Smooth muscle cell (in vitro differentiated cells): ENCODE results near the gene SEMA3A. TPM values are rescaled to one million over a fixed set of nuclear protein-coding genes. Genes with fewer than 3 reads are reported as not detected.
A peak's percentile ranks its signal among the peaks of the same experiment; 100 is the strongest.

Source experiments
- DNase-seq: peaks from one replicate; lab custom pipeline; 2025; ENCODE audit not compliant: unreplicated experiment; lab: John Stamatoyannopoulos, UW
- H2AFZ ChIP-seq: fragments of 200-600 bp; sonication (generic); 2 replicates; pipeline ENCODE4 v1.6.0; 2016; ENCODE audit warnings: antibody characterized with exemption, low read depth, mild to moderate bottlenecking
- H3F3A ChIP-seq: fragments of 200-600 bp; sonication (generic); 2 replicates; pipeline ENCODE4 v1.6.0; 2017; ENCODE audit warnings: antibody characterized with exemption, low read depth
- H3K27ac ChIP-seq: fragments of 200-600 bp; sonication (generic); 2 replicates; pipeline ENCODE4 v1.5.1; 2016; ENCODE audit warnings: low read depth, mild to moderate bottlenecking
- H3K27me3 ChIP-seq: fragments of 200-600 bp; sonication (generic); 2 replicates; pipeline ENCODE4 v1.6.1; 2016; ENCODE audit warnings: low read depth, mild to moderate bottlenecking
- H3K36me3 ChIP-seq: fragments of 200-600 bp; sonication (generic); 2 replicates; pipeline ENCODE4 v1.5.1; 2016; ENCODE audit warnings: low read depth
- H3K4me1 ChIP-seq: fragments of 200-600 bp; sonication (generic); 2 replicates; pipeline ENCODE4 v1.5.1; 2016; ENCODE audit warnings: low read depth
- H3K4me2 ChIP-seq: fragments of 200-600 bp; sonication (generic); 2 replicates; pipeline ENCODE4 v1.6.0; 2016; ENCODE audit warnings: mild to moderate bottlenecking
- H3K4me3 ChIP-seq: fragments of 200-600 bp; sonication (generic); 2 replicates; pipeline ENCODE4 v1.5.1; 2016; ENCODE audit warnings: mild to moderate bottlenecking
- H3K79me2 ChIP-seq: fragments of 200-600 bp; sonication (generic); 2 replicates; pipeline ENCODE4 v1.6.0; 2016; ENCODE audit warnings: low read depth, mild to moderate bottlenecking
- H3K9ac ChIP-seq: fragments of 200-600 bp; sonication (generic); 2 replicates; pipeline ENCODE4 v1.6.0; 2016; ENCODE audit warnings: low read depth
- H3K9me3 ChIP-seq: fragments of 200-600 bp; sonication (generic); replicated peaks from 2 replicates; pipeline ENCODE4 v1.5.1; 2016; ENCODE audit warnings: low read depth
- H4K20me1 ChIP-seq: fragments of 200-600 bp; sonication (generic); 2 replicates; pipeline ENCODE4 v1.6.0; 2016; ENCODE audit warnings: low read depth
- WGBS: methylation state at CpG from one replicate; pipeline ENCODE4 v1.1.7; 2016; ENCODE audit warnings: low lambda C conversion rate; 5-methylcytosine and 5-hydroxymethylcytosine counted together
- polyA plus RNA-seq: library from polyadenylated mRNA; unstranded; fragments of >200 nt; fragmentation: Nextera tagmentation; extraction: Ambion mirVana; gene quantifications from 2 replicates; pipeline ENCODE4 v1.2.1, GENCODE V29; 2016
- total RNA-seq: library from RNA; depleted of rRNA; stranded (reverse); fragments of >200 nt; gene quantifications from 2 replicates; pipeline ENCODE4 v1.2.3, GENCODE V29; 2014
- TF ChIP-seq, protein P1 (sequence below): fragments of 200-600 bp; sonication (generic); IDR thresholded peaks from 2 replicates; pipeline ENCODE4 v1.5.1; 2017; ENCODE audit warnings: borderline replicate concordance, mild to moderate bottlenecking, antibody characterized with exemption; ENCODE audit not compliant: insufficient read depth, poor library complexity, severe bottlenecking

The SEMA3A gene
- total and polyA plus RNA-seq, 2 experiments from 2014 or later: 8.3 to 34.6 TPM

DNA sequence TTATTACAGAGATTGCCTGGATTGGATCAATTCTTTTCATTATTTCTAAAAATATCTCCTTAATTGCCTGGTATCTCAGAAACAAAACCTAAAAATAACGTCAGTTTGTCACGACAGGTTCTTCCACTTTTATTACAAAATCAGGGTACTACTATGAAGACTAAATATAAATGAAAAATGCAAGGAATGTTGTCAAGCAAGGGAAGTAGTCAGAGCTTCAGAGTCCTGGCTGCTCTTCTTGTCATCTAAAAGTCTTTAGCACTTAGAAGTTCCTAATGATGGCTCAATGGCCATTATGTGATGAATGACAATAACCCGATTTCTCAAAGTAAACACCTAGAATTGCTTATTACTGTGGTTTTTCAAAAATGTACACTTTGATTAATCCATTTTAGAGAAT lies 192.2 kb downstream of the SEMA3A start:
- Histone ChIP-seq H3K4me2 (peak overlapping the region; percentile 48), H3F3A (no peaks in the 10 kb centered on the region), H3K27ac (peak overlapping the region; percentile 42), H3K27me3 (no peaks in the 10 kb centered on the region), H3K79me2 (no peaks in the 10 kb centered on the region), H3K4me3 (peak overlapping the region; percentile 5), H3K9ac (no peak overlapping the region), H3K36me3 (no peaks in the 10 kb centered on the region), H2AFZ (no peak overlapping the region), H3K4me1 (no peaks in the 10 kb centered on the region), H4K20me1 (no peaks in the 10 kb centered on the region), H3K9me3 (no peaks in the 10 kb centered on the region)
- TF ChIP-seq, protein P1, sequence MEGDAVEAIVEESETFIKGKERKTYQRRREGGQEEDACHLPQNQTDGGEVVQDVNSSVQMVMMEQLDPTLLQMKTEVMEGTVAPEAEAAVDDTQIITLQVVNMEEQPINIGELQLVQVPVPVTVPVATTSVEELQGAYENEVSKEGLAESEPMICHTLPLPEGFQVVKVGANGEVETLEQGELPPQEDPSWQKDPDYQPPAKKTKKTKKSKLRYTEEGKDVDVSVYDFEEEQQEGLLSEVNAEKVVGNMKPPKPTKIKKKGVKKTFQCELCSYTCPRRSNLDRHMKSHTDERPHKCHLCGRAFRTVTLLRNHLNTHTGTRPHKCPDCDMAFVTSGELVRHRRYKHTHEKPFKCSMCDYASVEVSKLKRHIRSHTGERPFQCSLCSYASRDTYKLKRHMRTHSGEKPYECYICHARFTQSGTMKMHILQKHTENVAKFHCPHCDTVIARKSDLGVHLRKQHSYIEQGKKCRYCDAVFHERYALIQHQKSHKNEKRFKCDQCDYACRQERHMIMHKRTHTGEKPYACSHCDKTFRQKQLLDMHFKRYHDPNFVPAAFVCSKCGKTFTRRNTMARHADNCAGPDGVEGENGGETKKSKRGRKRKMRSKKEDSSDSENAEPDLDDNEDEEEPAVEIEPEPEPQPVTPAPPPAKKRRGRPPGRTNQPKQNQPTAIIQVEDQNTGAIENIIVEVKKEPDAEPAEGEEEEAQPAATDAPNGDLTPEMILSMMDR: no peak
- WGBS: 59% methylated on average over 3 of the region's 3 CpGs
- DNase-seq: no peak

DNA sequence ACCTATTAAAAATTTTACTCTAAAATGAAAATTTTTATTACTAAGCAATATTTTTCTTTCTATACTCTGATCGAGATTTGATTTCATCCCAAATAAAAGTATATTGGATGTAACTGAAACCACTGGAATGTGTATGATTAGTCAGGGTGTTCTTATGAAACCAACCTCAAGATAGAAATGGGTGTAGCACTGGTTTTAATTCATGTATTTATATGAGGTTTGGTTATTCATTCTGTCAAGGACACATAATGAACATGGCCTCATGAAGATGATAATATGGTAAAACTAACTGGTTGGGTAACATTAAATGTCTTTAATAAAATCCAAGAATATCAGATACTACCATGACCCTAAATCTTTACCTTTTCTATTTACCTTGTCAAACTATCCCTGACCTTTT lies 197.7 kb downstream of the SEMA3A start:
- no peaks in the 10 kb centered on the region for H3K36me3 ChIP-seq
- H4K20me1 ChIP-seq: no peaks in the 10 kb centered on the region
- no peaks in the 10 kb centered on the region for H3K4me1 ChIP-seq
- H3K79me2 ChIP-seq: no peaks in the 10 kb centered on the region
- DNase-seq: no peak
- TF ChIP-seq, protein P1: no peak
- no peak overlapping the region for H3K27ac ChIP-seq
- H3K4me2 ChIP-seq: no peak overlapping the region
- no peaks in the 10 kb centered on the region for H3F3A ChIP-seq
- H3K4me3 ChIP-seq: no peak overlapping the region
- 0% methylated on average over 1 of the region's 1 CpG for WGBS
- H2AFZ ChIP-seq: no peak overlapping the region
- no peaks in the 10 kb centered on the region for H3K27me3 ChIP-seq
- H3K9me3 ChIP-seq: no peaks in the 10 kb centered on the region
- no peak overlapping the region for H3K9ac ChIP-seq

DNA sequence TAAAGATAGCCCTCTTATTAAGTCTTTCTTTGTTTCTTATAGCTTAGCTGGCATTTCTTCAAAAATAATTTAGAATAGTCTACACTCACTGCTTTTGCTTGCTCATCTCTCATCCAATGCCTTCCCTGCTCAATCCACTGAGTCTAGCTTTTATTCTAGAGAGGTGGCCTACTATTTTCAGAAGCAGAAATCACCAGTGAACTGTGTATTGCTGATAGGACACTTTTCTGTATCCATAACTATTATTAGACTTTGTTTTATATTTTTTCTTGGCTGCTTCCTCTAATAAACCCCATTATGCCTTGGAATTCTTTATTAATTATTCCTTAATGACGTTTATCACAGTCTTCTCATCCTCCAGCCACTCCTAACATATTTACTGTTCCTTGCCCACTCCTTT lies 206.8 kb downstream of the SEMA3A start:
- no peak for DNase-seq
- Histone ChIP-seq H3K4me1 (peaks cover 3% of the 10 kb centered on the region), H4K20me1 (no peaks in the 10 kb centered on the region), H3K9me3 (no peaks in the 10 kb centered on the region), H3K27ac (no peak overlapping the region), H3F3A (no peaks in the 10 kb centered on the region), H3K4me3 (no peak overlapping the region), H3K27me3 (no peaks in the 10 kb centered on the region), H3K9ac (no peak overlapping the region), H3K79me2 (no peaks in the 10 kb centered on the region), H3K4me2 (no peak overlapping the region), H2AFZ (no peak overlapping the region), H3K36me3 (no peaks in the 10 kb centered on the region)
- TF ChIP-seq, protein P1: no peak
- 93% methylated on average over 1 of the region's 1 CpG for WGBS

DNA sequence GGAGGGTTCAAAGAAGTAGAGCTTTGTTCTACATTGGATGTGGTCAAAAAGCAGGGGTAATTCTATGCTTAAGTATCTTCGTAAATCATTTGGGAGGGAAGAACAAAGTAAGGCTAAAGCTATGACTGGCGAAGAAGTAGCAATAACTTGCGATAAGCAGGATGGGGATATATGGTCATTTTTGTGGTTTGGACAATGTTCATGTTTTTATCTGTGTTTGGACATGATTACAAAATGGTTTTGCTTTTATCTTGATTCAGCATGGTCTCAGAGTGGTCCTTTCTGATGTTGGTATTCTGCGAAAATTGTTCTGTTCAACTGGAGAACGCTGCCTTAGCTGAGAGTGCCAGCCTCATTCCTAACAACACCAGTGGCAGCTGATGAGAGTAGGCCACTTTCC lies 208.8 kb downstream of the SEMA3A start:
- H3K79me2 ChIP-seq: no peaks in the 10 kb centered on the region
- DNase-seq: no peak
- no peak overlapping the region for H2AFZ ChIP-seq
- H3K4me2 ChIP-seq: no peak overlapping the region
- WGBS: 94% methylated on average over 5 of the region's 5 CpGs
- no peak overlapping the region for H3K4me3 ChIP-seq
- H3K9ac ChIP-seq: no peak overlapping the region
- no peaks in the 10 kb centered on the region for H4K20me1 ChIP-seq
- H3K27me3 ChIP-seq: no peaks in the 10 kb centered on the region
- no peak overlapping the region for H3K27ac ChIP-seq
- no peaks in the 10 kb centered on the region for H3K36me3 ChIP-seq
- H3K9me3 ChIP-seq: no peaks in the 10 kb centered on the region
- peaks cover 3% of the 10 kb centered on the region for H3K4me1 ChIP-seq
- TF ChIP-seq, protein P1: no peak
- no peaks in the 10 kb centered on the region for H3F3A ChIP-seq
